HepG2 (cell line): Measurements from ENCODE around the gene SACS. TPM values are rescaled to one million over a fixed set of nuclear protein-coding genes. Genes with fewer than 3 reads are reported as not detected.

Source experiments
- ADNP ChIP-seq: sonication (generic); formaldehyde crosslinking; IDR thresholded peaks from 2 replicates; pipeline ENCODE4 v1.4.0; 2020; ENCODE audit warnings: missing genetic modification reagents
- BRD4 ChIP-seq: sonication (generic); formaldehyde crosslinking; IDR thresholded peaks from 2 replicates; pipeline ENCODE4 v1.4.0; 2020; ENCODE audit warnings: missing genetic modification reagents
- CREB3 ChIP-seq: sonication (generic); formaldehyde crosslinking; IDR thresholded peaks from 2 replicates; pipeline ENCODE4 v1.5.0; 2020; ENCODE audit warnings: missing genetic modification reagents
- GATAD1 ChIP-seq: IDR thresholded peaks from 2 replicates; pipeline ENCODE4 v1.6.1; 2016; ENCODE audit warnings: missing genetic modification reagents, missing compliant biosample characterization
- RNF2 ChIP-seq: fragments of 450-650 bp; conservative IDR thresholded peaks from 2 replicates; pipeline ENCODE4 v1.6.1; 2016; ENCODE audit warnings: low read depth
- TBX2 ChIP-seq: sonication (generic); formaldehyde crosslinking; IDR thresholded peaks from 2 replicates; pipeline ENCODE4 v1.5.0; 2020; ENCODE audit warnings: missing genetic modification reagents, mild to moderate bottlenecking, borderline replicate concordance
- TFDP2 ChIP-seq: sonication (generic); formaldehyde crosslinking; IDR thresholded peaks from 2 replicates; pipeline ENCODE4 v1.4.0; 2020; ENCODE audit warnings: missing genetic modification reagents
- UBTF ChIP-seq: sonication (generic); formaldehyde crosslinking; IDR thresholded peaks from 2 replicates; pipeline ENCODE4 v1.4.0; 2020; ENCODE audit warnings: mild to moderate bottlenecking, missing genetic modification reagents
- ZC3H4 ChIP-seq: sonication (generic); formaldehyde crosslinking; IDR thresholded peaks from 2 replicates; pipeline ENCODE4 v1.4.0; 2020; ENCODE audit warnings: missing genetic modification reagents, borderline replicate concordance
- ZNF101 ChIP-seq: sonication (generic); formaldehyde crosslinking; IDR thresholded peaks from 2 replicates; pipeline ENCODE4 v1.4.0; 2020; ENCODE audit warnings: mild to moderate bottlenecking, low read depth, missing genetic modification reagents, borderline replicate concordance
- ZNF230 ChIP-seq: sonication (generic); formaldehyde crosslinking; IDR thresholded peaks from 2 replicates; pipeline ENCODE4 v1.4.0; 2020; ENCODE audit warnings: mild to moderate bottlenecking, missing genetic modification reagents
- ZNF687 ChIP-seq: sonication (generic); formaldehyde crosslinking; IDR thresholded peaks from 2 replicates; pipeline ENCODE4 v1.5.1; 2020; ENCODE audit warnings: mild to moderate bottlenecking, missing genetic modification reagents, moderate library complexity
- ZNF747 ChIP-seq: sonication (generic); formaldehyde crosslinking; IDR thresholded peaks from 2 replicates; pipeline ENCODE4 v1.8.1; 2023; ENCODE audit warnings: missing genetic modification reagents, mild to moderate bottlenecking, borderline replicate concordance
- ZSCAN31 ChIP-seq: sonication (generic); formaldehyde crosslinking; IDR thresholded peaks from 2 replicates; pipeline ENCODE4 v1.5.0; 2020; ENCODE audit warnings: low read depth, mild to moderate bottlenecking, missing genetic modification reagents
- ZXDC ChIP-seq: sonication (generic); formaldehyde crosslinking; IDR thresholded peaks from 2 replicates; pipeline ENCODE4 v1.5.0; 2020; ENCODE audit warnings: mild to moderate bottlenecking, missing genetic modification reagents
- polyA plus RNA-seq, 8 experiments: library from polyadenylated mRNA; depleted of rRNA in 3 of 8; stranded (reverse) in 7 of 8; unstranded in 1 of 8; fragments of >200 nt; fragmentation: Illumina TruSeq in 4 of 8; extraction: Trizol in 4 of 8; gene quantifications; 2 replicates each; pipeline versions ENCODE4 v1.2.1 to v1.2.3, GENCODE V29; 2011 to 2016; ENCODE audit warnings: low read depth in 4 of 8, missing spikeins in 1 of 8, mixed read lengths in 1 of 8; ENCODE audit not compliant: insufficient read depth in 1 of 8
- total RNA-seq, 5 experiments: library from RNA; depleted of rRNA; stranded (reverse); fragments of >200 nt; fragmentation: Illumina TruSeq; extraction: Trizol; gene quantifications; 2 replicates each; pipeline ENCODE4 v1.2.3, GENCODE V29; 2016; ENCODE audit warnings: low read depth in 1 of 5

Gene SACS
- total and polyA plus RNA-seq, 2 of the 13 experiments (the other 11 are each of a cell fraction or from before 2014, with no cell fraction given) = 4.0 to 15.7 TPM

- TF ChIP-seq ZNF687 (CRISPR knock-in tag) (peak; percentile 89), BRD4 (no peak), TFDP2 (peak; percentile 44), ZNF230 (CRISPR knock-in tag) (0 out of 2 replicates have a peak, but pooled peaks have one; percentile 41), ADNP (CRISPR knock-in tag) (no peak), RNF2 (peak; percentile 93), CREB3 (CRISPR knock-in tag) (peak; percentile 64; the same call in 1 of the 2 replicates), ZXDC (CRISPR knock-in tag) (0 out of 2 replicates have a peak, but pooled peaks have one; percentile 21), ZNF747 (CRISPR knock-in tag) (peak; percentile 73; the same call in 1 of the 2 replicates), TBX2 (CRISPR knock-in tag) (peak; percentile 52), ZSCAN31 (peak; percentile 89), ZNF101 (no peak), GATAD1 (CRISPR knock-in tag) (peak; percentile 11; the same call in 1 of the 2 replicates), UBTF (peak; percentile 97; the same call in 1 of the 2 replicates), ZC3H4 (no peak)
Observed at GRCh38 chr13:23466144-23467002, 32.9 kb upstream of the SACS start (continued).
